Right renal pelvis (tissue), 4 donors: ENCODE measurements around the gene CPO. TPM values are rescaled to one million over a fixed set of nuclear protein-coding genes. Genes with fewer than 3 reads are reported as not detected.

ENCODE experiments used
- DNase-seq, 4 donors: peaks; one replicate each; pipeline ENCODE4 v3.0.0-alpha.2; 2013; ENCODE audit warnings: low read depth in 4 of 4, low spot score in 3 of 4, missing footprints in 1 of 4
- polyA plus RNA-seq, 4 donors: library from polyadenylated mRNA; unstranded; fragments of 120-200 nt; gene quantifications; one replicate each; pipeline ENCODE4 v1.2.1, GENCODE V29; 2013; ENCODE audit not compliant: insufficient read length in 4 of 4

The CPO gene
- polyA plus RNA-seq, 4 donors = 1.1 to 1.2 (median 1.1) TPM

DNA sequence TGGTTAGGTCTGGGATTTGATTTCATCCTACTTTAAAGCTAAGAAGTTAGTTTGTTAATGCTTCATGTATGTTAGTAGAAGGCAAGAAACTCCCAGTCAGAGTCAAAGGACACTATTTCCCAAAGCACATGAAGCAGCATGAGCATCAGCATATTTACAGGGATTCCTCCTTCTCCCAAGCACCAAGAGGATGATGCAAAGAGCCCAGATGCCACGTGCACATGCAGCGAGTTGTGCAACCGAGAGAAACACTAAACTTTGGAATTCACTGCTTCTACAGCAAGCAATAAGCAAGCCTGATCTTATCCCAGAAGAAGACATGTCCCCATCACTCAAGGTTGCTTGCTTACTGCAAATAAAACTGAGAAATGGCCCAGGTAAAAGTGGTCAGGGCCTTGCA, 32.5 kb downstream of the CPO start:
- no peak for DNase-seq

DNA sequence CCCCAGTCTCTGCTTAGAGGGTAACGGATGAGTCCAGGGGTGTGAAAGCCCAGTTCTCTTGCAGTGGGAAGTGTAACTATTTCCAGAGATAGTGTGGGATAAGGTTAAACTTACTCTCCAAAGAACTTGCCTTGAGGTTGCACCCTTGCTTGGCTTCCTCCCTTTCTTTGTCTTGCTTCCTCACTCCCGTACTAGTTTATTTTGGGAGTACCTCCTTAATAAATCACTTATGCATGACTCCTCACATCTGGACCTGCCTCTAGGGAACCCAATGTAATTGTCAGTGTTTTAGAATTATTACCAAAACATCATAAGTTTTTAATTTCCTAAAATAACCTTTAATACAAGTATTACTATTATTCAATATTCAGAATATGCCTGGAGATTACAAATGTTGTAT, 35.2 kb downstream of the CPO start:
- no peak for DNase-seq

DNA sequence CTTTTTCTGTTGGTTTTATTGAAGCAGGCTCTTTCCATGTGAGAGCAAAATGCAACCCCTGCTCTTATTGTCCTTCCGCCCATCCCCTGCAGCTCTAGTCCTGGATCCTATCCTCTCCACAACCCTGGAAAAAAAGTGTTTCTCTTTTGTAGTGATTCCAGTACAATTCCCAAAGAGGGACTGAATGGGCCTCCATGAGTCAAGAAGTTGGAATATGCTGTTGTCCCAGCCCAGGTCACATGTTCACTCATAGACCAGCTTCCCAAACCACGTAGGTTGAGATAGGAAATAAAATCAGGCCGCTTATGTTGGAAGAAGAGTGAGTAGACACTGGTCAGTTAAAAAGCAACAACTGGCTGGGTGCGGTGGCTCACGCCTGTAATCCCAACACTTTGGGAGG, 39.4 kb downstream of the CPO start:
- DNase-seq = no peak

DNA sequence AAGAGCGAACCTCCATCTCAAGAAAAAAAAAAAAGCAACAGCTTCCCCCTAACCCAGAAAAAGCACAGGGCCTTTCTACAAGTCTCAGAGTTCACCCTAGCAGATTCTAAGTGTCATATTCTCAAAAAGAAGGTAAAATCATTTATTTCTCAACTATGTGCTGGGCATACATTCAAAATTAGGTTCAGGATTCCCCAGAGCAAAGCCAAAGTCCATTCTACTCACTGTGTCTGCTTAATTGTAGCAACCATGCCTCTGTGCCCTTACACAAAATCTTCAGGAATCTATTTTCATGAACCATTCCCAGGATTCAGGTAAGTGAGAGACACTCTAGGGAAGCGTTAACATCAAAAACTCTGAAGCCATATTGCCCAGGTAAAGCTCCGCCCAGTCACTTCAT, 40.0 kb downstream of the CPO start:
- DNase-seq = no peak

DNA sequence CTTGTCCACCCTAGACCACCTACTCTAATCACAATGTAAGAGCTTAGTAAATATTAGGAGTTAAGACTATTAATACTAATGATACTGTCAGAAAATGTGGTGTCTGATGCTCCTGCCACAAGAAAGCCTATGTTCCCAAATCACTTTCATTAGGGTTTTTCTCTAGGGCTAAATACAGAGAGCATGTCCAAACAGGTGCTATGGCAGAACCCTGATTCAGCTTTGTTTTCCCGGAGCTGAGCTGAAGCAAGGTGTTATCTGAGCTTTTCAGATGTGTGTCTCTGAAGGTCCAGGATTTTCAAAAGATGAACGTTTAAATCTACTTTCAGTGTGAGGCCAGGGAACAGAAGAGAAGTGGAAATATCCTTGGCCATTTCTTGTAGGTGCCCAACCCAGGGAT, 40.6 kb downstream of the CPO start:
- DNase-seq = no peak

DNA sequence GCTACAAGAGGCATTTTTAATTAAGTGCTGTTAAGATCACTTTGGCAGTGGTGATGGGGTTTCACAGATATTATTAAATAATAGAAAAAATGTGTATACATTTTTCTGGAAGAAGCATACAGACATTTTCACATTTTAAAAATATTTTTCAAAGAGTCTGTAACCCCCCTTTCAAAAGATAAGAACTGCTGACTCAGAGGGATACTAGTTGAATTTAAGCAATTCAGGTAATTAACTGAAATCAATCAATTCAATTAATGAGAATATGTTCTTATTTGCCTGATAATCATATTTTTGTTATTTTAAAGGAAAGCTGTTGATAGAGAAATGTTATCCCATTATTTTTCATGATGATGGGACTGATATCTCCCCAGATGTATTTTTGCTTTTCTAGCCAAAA, 41.1 kb downstream of the CPO start:
- DNase-seq = no peak

DNA sequence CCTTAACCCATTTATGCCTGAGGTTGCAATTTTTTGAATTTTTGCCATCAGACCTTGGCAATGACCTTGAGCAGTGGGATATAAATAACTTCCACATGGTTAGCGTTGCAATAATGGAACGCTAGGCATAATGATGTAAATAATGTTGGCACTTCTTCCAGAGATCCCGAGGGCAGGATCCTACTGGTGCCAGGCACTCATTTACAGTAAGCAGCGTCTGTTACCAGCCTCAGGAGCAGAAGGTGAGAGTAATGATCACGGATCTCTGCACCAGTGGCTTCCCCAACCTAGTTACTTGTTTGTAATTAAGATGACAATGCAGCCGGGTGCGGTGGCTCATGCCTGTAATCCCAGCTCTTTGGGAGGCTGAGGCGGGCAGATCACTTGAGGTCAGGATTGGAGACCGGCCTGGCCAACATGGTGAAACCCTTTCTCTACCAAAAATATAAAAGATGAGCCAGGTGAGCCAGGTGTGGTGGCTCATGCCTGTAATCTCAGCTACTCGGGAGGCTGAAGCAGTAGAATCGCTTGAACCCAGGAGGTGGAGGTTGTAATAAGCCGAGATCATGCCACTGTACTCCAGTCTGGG, 41.9 kb downstream of the CPO start:
- DNase-seq = no peak

DNA sequence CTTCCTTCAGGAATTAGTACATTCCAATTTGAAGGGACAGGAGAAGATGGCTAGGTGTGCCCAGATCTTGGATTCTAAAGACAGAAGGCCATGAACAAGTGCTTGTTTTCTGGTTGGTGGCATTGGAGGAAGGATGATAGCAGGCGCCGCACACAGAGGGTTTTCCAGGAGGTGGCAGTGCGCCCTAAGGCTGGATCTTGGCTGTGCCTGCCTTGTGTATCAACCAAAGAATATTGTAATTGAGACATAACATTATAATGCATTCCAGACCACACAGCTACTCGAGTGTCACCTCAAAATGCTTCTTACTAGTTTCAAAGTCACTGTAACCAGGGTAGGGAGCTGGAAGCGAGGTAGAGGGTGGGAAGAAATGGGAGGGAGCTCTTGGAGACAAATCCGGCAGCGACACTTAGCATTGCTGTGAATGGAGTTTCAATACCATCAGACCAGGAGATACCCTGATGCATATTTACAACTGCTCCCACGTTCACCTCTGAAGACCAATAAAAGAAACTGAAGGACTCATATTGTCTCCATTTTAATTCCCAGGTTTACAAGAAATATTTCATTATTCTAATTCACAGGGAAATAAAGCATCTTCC, 42.5 kb downstream of the CPO start:
- peak; percentile 53 to 60 (median 58) for DNase-seq

DNA sequence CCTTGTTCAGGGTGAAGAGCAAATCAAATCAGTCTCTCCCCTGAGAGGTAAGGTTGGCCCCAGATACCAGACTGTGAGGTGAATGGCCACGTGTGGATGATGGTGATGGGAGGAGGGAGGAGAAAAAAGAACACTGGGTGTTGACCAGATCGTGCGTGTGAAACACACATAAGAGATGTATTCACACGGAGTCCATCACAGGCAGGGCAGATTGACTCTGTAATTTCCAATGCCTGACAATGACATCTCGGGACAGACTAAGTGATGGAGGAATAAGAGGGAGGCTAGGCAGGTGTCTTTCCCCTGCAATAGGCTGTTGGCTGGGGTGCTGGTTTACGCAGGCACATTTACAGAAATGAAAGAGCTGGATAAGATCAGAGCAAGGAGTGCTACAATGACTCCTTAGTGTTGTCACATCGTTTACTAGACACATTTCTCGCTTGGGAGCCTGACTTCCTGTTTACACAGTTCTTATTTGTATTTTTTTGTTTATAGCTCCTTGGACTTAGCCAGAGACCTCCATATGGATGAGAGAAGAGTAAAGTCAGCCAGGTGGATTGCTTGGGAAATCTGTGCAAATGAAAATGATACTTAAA, 43.1 kb downstream of the CPO start:
- no peak for DNase-seq

DNA sequence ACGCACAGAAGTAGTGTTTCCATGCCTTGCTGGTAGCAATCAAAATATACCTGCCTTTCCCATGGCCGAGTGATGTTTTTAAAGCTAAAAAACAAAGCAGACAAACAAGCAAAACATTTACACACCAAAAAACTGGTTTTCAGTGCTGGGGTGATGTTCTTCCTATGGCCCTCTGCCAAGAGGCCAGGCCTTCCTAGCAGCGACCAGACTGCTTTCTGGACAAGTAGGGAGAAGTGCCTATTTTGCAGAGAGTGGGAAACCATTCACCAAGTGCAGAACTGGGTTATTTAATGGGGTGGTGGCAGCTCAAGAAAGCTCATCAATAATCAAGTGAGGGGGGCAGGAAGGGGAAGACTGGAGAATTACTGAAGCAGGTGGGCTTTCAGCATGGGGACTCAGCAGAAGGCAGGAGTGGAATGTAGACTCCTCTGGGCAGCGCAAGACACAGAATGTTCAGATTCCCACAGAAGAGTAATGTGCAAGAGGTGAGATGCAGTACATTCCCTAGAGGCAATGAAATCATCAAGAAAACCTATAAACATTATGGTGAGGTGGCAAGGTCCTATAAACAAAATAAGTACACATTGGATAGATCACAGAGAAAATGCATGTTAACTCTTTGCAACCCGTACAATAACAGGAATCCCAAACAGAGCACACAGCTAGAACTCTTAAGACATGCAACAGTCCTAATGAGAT, 44.0 kb downstream of the CPO start:
- DNase-seq = no peak

DNA sequence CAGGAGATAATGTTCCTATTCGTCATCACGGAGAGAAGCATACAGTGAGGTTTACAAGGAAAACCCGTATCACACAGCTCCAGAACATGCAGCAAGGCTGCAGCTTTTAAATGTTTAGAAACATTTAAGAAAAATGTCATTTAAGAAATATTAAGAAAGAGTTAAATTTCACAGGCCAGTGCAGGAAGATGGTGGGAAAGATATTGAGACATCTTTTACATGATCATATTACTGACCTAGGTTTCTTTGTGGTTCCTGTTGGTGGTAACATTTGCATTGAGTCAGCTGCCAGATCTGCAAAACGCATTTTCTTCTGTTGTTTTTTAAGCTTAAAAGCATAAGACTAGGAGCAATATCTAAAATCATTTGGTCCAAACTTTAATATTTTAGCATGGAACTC, 44.9 kb downstream of the CPO start:
- no peak for DNase-seq

DNA sequence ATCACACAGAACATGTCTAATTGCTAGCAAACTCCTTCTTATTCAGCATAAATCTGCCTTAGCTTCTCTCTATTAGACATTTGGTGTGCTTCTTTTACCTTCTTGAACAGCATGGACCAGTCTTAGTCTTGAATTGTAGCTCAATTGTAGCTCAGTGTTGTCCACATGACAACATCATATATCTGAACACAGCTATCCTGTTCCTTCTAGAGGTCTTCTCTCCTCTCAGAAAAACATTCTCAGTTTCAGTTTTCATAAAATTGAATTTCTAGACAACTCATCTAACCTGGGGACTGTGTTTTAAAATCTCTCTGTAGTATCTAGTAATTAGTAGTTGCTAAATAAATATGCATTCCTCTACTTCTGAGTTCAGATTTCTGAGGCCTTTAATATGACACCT, 47.6 kb downstream of the CPO start:
- DNase-seq = no peak

DNA sequence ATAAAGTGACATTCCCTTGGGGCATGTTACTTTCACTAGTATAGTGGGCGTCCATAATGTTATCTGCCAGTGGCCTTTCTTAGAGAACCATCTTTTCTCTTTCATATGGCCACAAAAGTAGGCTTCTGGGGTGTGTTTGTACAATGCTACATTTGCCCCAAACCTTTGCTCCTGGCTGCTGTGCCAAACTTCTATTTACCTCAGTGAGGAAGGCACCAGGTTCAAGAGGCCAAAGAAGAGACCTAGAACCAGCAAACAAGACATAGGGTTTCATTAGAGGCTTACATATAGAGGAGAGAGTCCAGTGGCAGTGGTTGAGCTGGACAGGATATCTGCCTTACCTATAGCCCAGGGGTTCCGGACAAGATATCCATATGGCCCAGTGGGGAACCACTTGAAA, 48.5 kb downstream of the CPO start:
- DNase-seq = no peak

DNA sequence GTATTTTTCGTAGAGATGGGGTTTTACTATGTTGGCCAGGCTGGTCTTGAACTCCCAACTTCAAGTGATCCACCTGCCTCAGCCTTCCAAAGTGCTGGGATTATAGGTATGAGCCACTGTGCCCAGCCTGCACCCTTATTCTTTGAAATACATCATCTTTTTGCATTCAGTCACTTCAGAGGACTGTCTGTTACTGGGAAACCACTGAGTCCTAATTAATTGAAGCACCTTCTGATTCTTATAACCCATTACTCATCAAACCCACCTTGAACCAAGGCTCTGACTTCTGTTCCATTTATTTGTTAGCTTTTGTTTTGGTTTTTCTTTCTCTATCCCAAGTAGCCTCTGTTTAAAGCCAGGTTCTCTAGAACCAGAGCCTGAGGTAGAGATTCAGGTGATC, 49.6 kb downstream of the CPO start:
- no peak for DNase-seq

DNA sequence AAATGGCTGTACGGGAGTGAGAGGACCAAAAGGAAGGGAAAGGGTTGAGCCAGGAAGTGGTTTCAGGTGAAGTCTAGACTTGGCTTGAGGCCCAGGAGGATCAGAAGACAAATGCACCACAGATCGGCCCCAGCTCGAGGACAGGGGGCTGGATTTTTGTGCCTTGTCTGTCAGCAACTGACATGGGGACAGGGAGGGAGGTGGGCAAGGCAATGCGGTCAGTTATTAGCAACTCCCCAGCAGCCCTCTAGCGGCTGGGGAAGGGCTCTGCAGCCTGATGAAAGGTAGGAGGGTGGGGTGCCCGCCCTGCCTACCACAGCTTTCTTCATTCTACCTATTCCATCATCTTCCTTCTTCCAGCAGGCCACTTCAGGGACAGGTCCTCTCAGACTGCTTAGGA, 50.0 kb downstream of the CPO start:
- DNase-seq = no peak

DNA sequence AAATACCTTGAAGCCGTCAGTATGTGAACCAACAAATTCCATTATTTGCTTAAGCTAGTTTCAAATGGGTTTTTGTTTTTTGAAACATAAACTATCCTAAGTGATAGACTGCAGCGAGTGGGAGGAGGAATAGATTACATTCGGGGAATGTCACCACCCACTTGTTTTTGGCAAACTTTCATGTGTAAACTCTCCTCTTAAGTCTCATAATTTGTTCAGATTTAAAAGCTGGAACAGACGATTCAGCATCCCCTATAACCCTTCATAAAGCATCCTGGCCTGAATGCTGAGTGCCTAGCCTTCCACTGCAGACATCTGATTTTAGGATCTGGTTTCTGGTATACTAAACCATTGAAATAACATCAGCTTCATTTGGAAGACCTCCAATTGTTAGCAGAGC, 51.0 kb downstream of the CPO start:
- no peak for DNase-seq

DNA sequence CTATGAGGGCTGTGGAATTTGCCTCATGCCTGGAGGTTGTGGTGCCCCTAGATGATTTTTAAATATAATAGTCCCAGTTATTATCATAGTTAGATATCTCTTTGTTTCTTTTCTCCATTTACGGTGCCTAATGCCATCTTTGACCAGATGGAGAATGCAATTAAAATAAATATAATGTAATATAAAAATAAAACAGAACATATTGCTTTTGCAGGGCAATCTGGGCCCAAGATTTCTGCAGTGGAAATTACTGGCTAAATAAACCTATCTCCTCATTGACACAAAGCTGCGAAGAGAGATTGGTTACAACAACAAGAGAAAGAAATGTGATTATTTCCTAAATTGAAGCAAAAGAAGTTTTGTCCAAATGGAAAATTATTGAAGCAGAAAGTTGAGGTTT, 51.8 kb downstream of the CPO start:
- DNase-seq = no peak

DNA sequence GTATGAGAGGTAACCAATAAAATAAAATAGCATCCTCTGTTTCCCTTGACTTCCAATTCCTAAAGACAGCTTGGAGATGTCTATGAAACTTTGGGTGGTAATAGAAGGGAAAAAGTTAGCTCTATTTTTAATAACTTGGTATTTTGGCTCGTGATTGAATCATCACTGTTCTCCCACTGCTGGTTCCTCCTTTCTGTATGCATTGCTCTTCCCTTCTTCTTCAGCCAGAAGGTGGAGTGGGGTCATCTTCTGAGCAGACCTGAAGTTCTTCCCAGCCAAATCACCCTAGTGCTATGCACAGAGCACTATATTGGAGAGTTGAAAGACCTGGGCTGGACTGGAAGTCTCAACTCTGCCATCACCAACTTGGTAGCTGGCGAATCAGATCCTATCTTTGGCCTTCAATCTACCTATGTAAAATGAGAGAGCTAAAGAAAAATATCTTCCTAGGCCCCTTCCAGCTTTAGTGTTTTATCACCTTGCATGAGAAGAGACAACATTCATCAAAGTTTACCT, 54.1 kb downstream of the CPO start:
- no peak for DNase-seq

DNA sequence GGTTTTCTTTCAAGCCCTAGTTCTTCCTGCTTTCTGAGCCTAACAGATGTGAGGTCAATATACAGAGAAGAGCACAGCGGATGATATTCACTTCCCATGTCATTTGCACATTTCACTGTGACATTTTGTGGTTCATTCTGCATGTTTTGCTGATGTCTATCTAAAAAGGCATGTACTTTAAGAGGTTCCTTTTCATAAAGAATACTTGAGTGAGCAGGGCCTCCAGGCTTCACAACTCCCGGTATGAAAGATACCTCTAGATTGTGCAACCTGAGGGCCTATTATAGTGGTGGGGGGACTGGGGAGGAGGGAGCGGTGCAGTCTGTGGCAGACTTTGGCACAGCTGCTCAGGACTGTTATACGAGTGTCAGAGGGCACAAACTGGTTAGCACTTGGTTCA, 54.6 kb downstream of the CPO start:
- DNase-seq = no peak

DNA sequence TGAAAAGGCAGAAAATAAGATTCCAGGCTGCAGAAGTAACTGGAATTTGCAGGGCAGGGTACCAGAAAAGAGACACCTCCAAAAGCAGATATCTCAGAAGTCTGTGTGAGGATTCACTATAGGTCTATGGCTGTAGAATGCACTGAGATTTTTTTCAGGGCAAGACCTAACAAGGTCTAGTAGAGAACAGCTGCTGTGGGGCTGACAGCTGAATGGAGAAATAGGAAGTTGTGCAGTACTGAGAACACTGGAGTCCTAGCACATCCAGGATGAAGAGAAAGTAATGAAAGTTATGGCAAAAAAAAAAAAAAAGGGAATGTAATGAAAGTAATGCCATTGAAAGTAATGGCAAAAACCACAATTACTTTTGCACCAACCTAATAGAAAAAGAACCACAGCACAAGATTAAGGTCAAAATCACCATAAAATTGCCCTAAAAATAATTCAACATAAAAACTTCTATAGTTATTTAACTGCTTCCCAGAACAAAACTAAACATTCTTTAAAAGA, 57.3 kb downstream of the CPO start:
- DNase-seq = no peak

DNA sequence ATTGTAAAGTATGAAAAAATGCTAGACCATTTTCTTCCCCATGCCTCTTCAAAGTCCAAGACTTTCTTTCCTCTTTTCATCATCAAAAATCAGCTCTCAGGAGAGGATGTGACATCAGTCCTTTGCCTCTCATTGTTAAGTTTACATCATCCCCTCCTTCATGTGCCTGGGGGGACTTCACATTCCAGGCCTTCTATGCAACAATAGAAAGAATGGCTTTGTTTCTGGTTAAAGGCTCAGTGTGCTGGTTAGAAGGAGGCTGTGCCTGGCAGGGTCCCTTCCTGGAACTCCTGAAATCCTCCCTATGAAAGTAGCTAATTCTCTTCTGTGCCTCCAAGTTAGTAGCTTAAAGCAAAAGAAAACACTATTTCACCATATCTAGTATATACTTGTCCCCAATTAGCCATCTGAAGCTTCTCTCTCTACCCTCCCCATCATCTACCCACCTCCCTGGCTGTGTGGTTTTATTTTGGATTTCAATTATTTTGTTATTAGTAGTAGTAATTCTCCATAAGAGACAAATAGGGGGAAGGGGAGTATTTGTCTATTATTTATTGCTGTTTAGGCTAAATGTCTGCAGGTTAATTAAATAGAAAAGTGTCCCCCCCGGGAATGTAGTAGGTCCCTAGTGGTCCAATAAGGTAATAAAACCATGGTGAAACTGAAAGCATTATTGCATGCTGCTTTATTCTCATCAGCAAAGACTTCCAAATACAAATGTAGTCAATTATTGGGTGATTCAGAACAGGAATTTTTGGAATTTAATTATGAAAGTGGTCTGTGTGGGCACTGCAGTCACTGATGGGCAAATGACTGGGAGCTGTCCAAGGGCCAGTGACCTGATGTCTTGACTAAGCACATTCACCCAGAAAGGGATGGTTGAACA, 69.0 kb downstream of the CPO start:
- DNase-seq = no peak
